Stomach (tissue), 4 donors: Measurements from ENCODE around the gene CPO.

Source experiments
- POLR2A ChIP-seq, 4 donors: fragments of 450-650 bp; IDR thresholded peaks; one replicate each; pipeline ENCODE4 v1.6.1; 2016; ENCODE audit warnings: antibody characterized with exemption in 4 of 4, control low read depth in 2 of 4, mild to moderate bottlenecking in 1 of 4, moderate library complexity in 1 of 4
- POLR2AphosphoS5 ChIP-seq, 3 donors: sonication (generic); formaldehyde crosslinking; IDR thresholded peaks; one replicate each; pipeline ENCODE4 v1.6.1; 2016; ENCODE audit warnings: antibody characterized with exemption in 3 of 3

- TF ChIP-seq POLR2A (IDR thresholded peaks at IDR 0.05) (no peak), POLR2AphosphoS5 (IDR thresholded peaks at IDR 0.05) (no peak)
Observed at GRCh38 chr2:207014424-207014823, 75.1 kb downstream of the CPO start.
